ENCODE measurements around the gene LCE3B. TPM values are rescaled to one million over a fixed set of nuclear protein-coding genes. Genes with fewer than 3 reads are reported as not detected.

LCE3B gene
- total and polyA plus RNA-seq, 9 of the 15 experiments (the other 6 are each of a cell fraction or from before 2014, with no cell fraction given) = not detected

- TF ChIP-seq FOXO4 (CRISPR knock-in tag; IDR thresholded peaks at IDR 0.05) (no peak), NFE2L1 (tag; IDR thresholded peaks at IDR 0.05; ENCODE audit: borderline replicate concordance, low read depth) (no peak), RFX5 (IDR thresholded peaks at IDR 0.05; ENCODE audit: low read depth, low read length) (no peak)
Observed at GRCh38 chr1:152657677-152658076, 44.1 kb downstream of the LCE3B start (continued).

- in situ Hi-C loops (cut with MboI) = loop anchor here (10.0 kb wide), 1 partner anchor 566 kb away; no protein-coding TSS in a partner anchor
- TF ChIP-seq ERF (CRISPR knock-in tag; IDR thresholded peaks at IDR 0.05) (no peak), ZFPM2 (CRISPR knock-in tag; IDR thresholded peaks at IDR 0.05) (no peak), ZNF592 (IDR thresholded peaks at IDR 0.05) (no peak), SMARCE1 (IDR thresholded peaks at IDR 0.05) (no peak), LCOR (CRISPR knock-in tag; IDR thresholded peaks at IDR 0.05) (no peak), MITF (IDR thresholded peaks at IDR 0.05) (no peak), EHMT2 (IDR thresholded peaks at IDR 0.05) (no peak), IFI16 (CRISPR knock-in tag; IDR thresholded peaks at IDR 0.05) (no peak), HMGN3 (IDR thresholded peaks at IDR 0.05; ENCODE audit: borderline replicate concordance, extremely low read depth, insufficient read length, low read depth, low read length) (no peak)
- TF ChIP-seq, protein P1, sequence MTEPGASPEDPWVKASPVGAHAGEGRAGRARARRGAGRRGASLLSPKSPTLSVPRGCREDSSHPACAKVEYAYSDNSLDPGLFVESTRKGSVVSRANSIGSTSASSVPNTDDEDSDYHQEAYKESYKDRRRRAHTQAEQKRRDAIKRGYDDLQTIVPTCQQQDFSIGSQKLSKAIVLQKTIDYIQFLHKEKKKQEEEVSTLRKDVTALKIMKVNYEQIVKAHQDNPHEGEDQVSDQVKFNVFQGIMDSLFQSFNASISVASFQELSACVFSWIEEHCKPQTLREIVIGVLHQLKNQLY (CRISPR knock-in tag; conservative IDR thresholded peaks at IDR 0.05) = no peak
Observed at GRCh38 chr1:152658649-152659048, 45.0 kb downstream of the LCE3B start.

More at GRCh38 chr1:152658649-152659048, 45.0 kb downstream of the LCE3B start:
- intact Hi-C loops (cut with micrococcal nuclease) = loop anchor here (10.0 kb wide), 2 partner anchors 86 to 536 kb away; no protein-coding TSS in a partner anchor
- FAIRE-seq = no peak
- 0% methylated on average over 3 of the region's 3 CpGs for WGBS (ENCODE audit: insufficient coverage, low coverage, missing lambda C conversion rate)
- Histone ChIP-seq H3K36me3 (ENCODE audit: control insufficient read depth, insufficient read depth, low read length) (no peaks in the 10 kb centered on the region), H3K4me3 (no peak overlapping the region), H3K9ac (ENCODE audit: insufficient read depth in 1 of 2, low read depth in 2 of 2, low read length in 2 of 2) (no peak overlapping the region), H3K9me1 (ENCODE audit: control insufficient read depth, insufficient read depth, low read length) (no peaks in the 10 kb centered on the region), H4K20me1 (replicated peaks; ENCODE audit: control insufficient read depth, insufficient read depth, low read length) (no peaks in the 10 kb centered on the region), H2AFZ (ENCODE audit: low read depth, low read length) (no peak overlapping the region), H3K4me2 (ENCODE audit: insufficient read depth, low read length) (no peak overlapping the region), H3K27ac (ENCODE audit: extremely low read depth, low read depth, low read length) (no peak overlapping the region), H3K9me3 (replicated peaks; ENCODE audit: control insufficient read depth, insufficient read depth, low read depth, low read length) (no peaks in the 10 kb centered on the region), H3K27me3 (ENCODE audit: control insufficient read depth in 2 of 2, insufficient read depth in 2 of 2, low read length in 2 of 2) (no peaks in the 10 kb centered on the region), H3K4me1 (replicated peaks in 1 of 2; ENCODE audit: control insufficient read depth in 2 of 2, insufficient read depth in 2 of 2, low read length in 2 of 2) (no peaks in the 10 kb centered on the region), H3K79me2 (ENCODE audit: control insufficient read depth, insufficient read depth, low read length) (no peaks in the 10 kb centered on the region)
- DNase-seq (ENCODE audit: extremely low read depth in 1 of 4, low spot score in 3 of 4) = no peak
- no peak for ATAC-seq
- CTCF ChIA-PET (ENCODE audit: low intra/inter-chr PET ratio) = no interaction called here
- no TSS peak for BruUV-seq (replicated peaks)
- POLR2A ChIA-PET = interaction anchor here (0.6 kb wide), 1 partner anchor 119 kb away, joined by 4 read pairs; no protein-coding TSS in a partner anchor
